Tibial nerve (tissue), 4 donors: ENCODE measurements around the gene SNAP47.

ENCODE experiments used
- CTCF ChIP-seq, 5 experiments: fragments of 200-600 bp in 3 of 5; fragments of 450-650 bp in 2 of 5; sonication (generic) in 3 of 5; IDR thresholded peaks; one replicate each; pipeline ENCODE4 v1.5.1; 2016 to 2019; ENCODE audit warnings: antibody characterized with exemption in 5 of 5, mild to moderate bottlenecking in 3 of 5, moderate library complexity in 2 of 5
- EP300 ChIP-seq, 2 donors: sonication (generic); formaldehyde crosslinking; IDR thresholded peaks; one replicate each; pipeline ENCODE4 v1.6.1; 2017; ENCODE audit warnings: antibody characterized with exemption in 2 of 2, mild to moderate bottlenecking in 1 of 2
- POLR2A ChIP-seq, 2 donors: fragments of 450-650 bp; IDR thresholded peaks; one replicate each; pipeline ENCODE4 v1.6.1; 2017; ENCODE audit warnings: antibody characterized with exemption in 2 of 2, mild to moderate bottlenecking in 2 of 2, moderate library complexity in 2 of 2

GRCh38 chr1:227797625-227798024 lies 62.4 kb downstream of the SNAP47 start:
- TF ChIP-seq CTCF (IDR thresholded peaks at IDR 0.05) (no peak), EP300 (IDR thresholded peaks at IDR 0.05) (no peak), POLR2A (IDR thresholded peaks at IDR 0.05) (no peak)
